GM18907 (cell line): ENCODE measurements around the gene NTSR1.
"Not testable (repeated sequence)": the region's sequence is repeated elsewhere in the genome, so short reads cannot be mapped to it uniquely, and the experiment has no call there.

Source experiments
- ATAC-seq: cut with Tn5 transposase; IDR thresholded peaks from one replicate; pipeline ENCODE4 v1.9.1; 2021; ENCODE audit warnings: mild to moderate bottlenecking, moderate library complexity; ENCODE audit not compliant: unreplicated experiment

Gene NTSR1

GRCh38 chr20:62671765-62672164 lies 36.9 kb upstream of the NTSR1 start:
- ATAC-seq: no peak

- no peak for ATAC-seq
These were observed 34.3 kb upstream of the NTSR1 start for GRCh38 chr20:62674370-62674769.

- no peak for ATAC-seq
These were observed 33.3 kb upstream of the NTSR1 start for GRCh38 chr20:62675156-62675876.

GRCh38 chr20:62675877-62676260 lies 32.8 kb upstream of the NTSR1 start:
- ATAC-seq: no peak

DNA sequence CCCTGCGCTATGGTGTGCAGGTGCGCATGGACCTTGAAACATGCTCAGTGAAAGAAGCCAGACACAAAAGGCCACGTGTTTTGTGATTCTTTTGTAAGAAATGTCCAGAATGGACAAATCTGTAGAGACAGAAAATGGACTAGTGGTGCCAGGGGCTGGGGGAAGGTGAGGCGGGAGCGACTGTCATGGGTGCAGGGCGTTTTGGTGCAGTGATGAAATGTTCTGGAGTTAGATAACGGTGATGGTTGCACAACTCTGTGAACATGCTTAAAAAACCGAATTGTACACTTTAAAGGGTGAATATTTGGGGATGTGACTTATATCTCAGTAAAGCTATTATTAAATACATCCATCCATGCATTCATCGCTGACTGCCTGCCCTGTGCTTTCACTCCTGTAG lies 31.7 kb upstream of the NTSR1 start:
- no peak for ATAC-seq

DNA sequence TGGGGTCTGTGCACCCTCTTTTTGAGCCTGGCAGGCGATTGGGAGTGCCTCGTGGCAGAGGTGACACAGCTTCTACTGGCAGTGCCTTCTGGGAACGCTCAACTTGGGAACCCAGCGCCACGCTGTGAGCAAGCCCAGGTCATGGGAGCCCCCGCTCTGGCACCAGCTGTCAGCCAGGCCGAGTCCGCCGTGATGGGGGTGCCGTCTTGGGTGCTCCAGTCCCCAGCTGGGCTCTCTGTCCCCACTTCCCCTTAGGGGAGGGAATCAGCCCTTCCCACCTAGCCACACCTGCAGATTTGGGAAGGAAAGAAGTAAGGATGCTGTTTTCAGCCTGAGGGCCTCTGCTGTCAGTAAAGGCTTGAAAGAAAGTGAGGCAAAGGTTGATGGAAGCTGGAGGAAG lies 31.0 kb upstream of the NTSR1 start:
- ATAC-seq: no peak

- no peak for ATAC-seq
These were observed 30.1 kb upstream of the NTSR1 start for GRCh38 chr20:62678553-62678952.

- ATAC-seq: no peak
These were observed 28.6 kb upstream of the NTSR1 start for GRCh38 chr20:62679978-62680589.

GRCh38 chr20:62682912-62683517 lies 25.6 kb upstream of the NTSR1 start:
- no peak for ATAC-seq

GRCh38 chr20:62683660-62684322 lies 24.8 kb upstream of the NTSR1 start:
- ATAC-seq: not testable (repeated sequence)

- ATAC-seq: no peak
These were observed 23.7 kb upstream of the NTSR1 start for GRCh38 chr20:62684981-62685380.

GRCh38 chr20:62685781-62686555 lies 22.7 kb upstream of the NTSR1 start:
- no peak for ATAC-seq

DNA sequence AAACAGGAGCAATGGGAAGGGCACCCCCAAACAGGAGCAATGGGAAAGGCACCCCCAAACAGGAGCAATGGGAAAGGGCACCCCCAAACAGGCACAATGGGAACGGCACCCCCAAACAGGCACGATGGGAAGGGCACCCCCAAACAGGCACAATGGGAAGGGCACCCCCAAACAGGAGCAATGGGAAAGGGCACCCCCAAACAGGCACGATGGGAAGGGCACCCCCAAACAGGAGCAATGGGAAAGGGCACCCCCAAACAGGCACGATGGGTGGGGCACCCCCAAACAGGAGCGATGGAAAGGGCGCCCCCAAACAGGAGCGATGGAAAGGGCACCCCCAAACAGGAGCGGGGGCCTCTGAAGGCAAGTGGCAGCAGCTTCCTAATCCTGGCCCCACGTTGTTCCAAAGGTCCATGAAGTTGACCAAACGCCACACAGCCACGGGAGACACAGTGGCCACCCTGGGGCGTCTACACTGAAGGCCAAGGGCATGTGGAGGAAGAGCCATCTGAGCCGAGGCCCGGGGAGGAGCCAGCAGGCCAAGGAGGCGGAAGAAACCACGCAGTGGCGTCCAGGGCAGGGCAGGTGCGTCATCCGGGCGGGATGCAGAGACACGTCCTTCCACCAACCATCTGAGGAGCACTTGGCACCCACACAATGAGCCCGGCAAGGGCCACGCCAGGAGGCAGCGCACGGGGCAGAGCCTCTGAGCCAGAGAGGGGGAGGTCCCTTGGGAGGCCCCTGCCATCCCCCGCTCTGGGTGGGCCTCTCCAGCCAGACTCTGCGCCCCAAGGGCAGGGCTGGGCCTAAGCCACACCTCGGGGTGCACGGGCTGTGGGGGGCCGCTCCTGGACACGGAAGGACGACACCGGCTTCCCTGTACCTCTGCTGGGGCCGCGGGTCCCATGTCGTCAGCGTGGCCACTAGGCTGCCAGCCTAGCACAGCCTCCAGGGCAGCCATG lies 21.5 kb upstream of the NTSR1 start:
- no peak for ATAC-seq

GRCh38 chr20:62688083-62688482 lies 20.6 kb upstream of the NTSR1 start:
- ATAC-seq: no peak

- no peak for ATAC-seq
These were observed 19.7 kb upstream of the NTSR1 start for GRCh38 chr20:62688855-62689460.

- no peak for ATAC-seq
These were observed 18.8 kb upstream of the NTSR1 start for GRCh38 chr20:62689861-62690260.

DNA sequence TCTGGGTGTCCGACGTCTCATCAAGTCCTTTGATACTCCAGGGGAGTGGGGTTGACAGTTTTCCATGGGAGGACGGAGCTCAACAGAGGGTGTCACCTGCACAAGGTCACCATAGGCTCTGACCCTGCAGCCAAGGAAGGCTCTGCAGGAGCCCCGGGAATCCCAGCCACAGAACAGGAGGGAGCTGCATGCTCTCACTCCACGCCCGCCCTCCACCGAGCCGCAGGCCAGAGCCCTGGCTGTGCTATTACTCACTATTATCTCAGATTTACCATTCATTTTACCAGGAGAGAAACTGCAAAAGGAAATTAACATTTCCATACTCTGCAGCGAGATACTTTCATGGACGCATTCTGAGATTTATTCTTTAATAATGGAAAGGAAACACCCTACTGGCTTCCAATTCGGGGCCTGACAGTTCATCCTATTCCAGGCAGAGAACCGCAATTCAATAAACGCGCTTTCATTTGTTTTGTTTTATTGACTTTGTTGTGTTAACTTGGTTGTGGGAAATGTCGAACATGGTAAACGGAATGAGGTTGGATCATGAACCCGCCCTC lies 18.3 kb upstream of the NTSR1 start:
- ATAC-seq: no peak

GRCh38 chr20:62691487-62691886 lies 17.1 kb upstream of the NTSR1 start:
- no peak for ATAC-seq

- ATAC-seq: no peak
These were observed 16.5 kb upstream of the NTSR1 start for GRCh38 chr20:62692176-62692575.
